ENCODE results near the gene ZBTB46.

The ZBTB46 gene

DNA sequence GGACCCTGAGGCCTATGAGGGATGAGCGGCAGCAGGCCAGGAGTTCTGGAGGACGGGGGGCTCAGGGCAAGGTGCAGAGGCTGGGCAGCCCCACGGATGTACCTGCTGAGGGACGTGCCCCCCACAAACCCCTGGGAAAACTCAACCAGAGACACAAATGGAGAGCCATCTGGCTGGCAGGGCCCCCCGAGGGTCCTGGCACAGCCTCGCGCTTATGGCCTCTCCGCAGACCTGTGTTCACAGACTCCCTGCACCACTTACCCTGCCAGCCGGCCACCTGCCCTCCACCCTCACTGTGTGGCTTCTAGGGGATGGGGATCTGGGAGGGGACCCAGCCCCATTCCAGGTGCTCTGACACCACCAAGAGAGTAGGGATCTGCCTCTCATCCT is 3.4 kb upstream of the ZBTB46 start:
- TF ChIP-seq, protein P1, sequence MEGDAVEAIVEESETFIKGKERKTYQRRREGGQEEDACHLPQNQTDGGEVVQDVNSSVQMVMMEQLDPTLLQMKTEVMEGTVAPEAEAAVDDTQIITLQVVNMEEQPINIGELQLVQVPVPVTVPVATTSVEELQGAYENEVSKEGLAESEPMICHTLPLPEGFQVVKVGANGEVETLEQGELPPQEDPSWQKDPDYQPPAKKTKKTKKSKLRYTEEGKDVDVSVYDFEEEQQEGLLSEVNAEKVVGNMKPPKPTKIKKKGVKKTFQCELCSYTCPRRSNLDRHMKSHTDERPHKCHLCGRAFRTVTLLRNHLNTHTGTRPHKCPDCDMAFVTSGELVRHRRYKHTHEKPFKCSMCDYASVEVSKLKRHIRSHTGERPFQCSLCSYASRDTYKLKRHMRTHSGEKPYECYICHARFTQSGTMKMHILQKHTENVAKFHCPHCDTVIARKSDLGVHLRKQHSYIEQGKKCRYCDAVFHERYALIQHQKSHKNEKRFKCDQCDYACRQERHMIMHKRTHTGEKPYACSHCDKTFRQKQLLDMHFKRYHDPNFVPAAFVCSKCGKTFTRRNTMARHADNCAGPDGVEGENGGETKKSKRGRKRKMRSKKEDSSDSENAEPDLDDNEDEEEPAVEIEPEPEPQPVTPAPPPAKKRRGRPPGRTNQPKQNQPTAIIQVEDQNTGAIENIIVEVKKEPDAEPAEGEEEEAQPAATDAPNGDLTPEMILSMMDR (IDR thresholded peaks at IDR 0.05; ENCODE audit: control insufficient read depth, extremely low read depth, insufficient read depth) = no peak
- DNase-seq (ENCODE audit: low read depth) = no peak
- no peak overlapping the region for H3K4me3 ChIP-seq (ENCODE audit: low read depth, low read length)

GRCh38 chr20:63833776-63834490 is 2.9 kb upstream of the ZBTB46 start:
- TF ChIP-seq, protein P1 (IDR thresholded peaks at IDR 0.05; ENCODE audit: control insufficient read depth, extremely low read depth, insufficient read depth) = no peak
- no peak for DNase-seq (ENCODE audit: low read depth)
- H3K4me3 ChIP-seq (ENCODE audit: low read depth, low read length) = no peak overlapping the region

- no peak for DNase-seq (ENCODE audit: low read depth)
- TF ChIP-seq, protein P1 (IDR thresholded peaks at IDR 0.05; ENCODE audit: control insufficient read depth, extremely low read depth, insufficient read depth) = no peak
- no peak overlapping the region for H3K4me3 ChIP-seq (ENCODE audit: low read depth, low read length)
Observed at GRCh38 chr20:63831993-63832686, 1.1 kb upstream of the ZBTB46 start.

DNA sequence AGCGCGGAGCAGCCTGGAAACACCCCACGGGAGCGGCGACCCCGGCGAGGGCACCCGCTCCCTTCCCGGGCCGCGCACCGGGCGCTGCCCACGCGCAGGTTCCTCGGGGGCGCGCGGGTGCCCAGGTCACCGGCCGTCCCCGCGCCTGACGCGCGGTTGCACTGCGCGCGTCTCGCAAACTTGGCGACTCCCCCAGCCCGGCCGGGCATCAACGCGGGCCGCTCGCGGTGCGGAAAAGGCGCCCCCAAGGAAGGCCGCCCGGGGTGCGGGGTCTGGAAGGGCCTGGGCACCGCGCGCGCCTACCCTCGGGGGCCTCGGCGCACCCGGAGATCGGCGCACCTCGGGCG is 555 bp upstream of the ZBTB46 start:
- TF ChIP-seq, protein P1 (IDR thresholded peaks at IDR 0.05; ENCODE audit: control insufficient read depth, extremely low read depth, insufficient read depth) = no peak
- H3K4me3 ChIP-seq (ENCODE audit: low read depth, low read length) = peak overlapping the region; percentile 33
- DNase-seq (ENCODE audit: low read depth) = no peak

DNA sequence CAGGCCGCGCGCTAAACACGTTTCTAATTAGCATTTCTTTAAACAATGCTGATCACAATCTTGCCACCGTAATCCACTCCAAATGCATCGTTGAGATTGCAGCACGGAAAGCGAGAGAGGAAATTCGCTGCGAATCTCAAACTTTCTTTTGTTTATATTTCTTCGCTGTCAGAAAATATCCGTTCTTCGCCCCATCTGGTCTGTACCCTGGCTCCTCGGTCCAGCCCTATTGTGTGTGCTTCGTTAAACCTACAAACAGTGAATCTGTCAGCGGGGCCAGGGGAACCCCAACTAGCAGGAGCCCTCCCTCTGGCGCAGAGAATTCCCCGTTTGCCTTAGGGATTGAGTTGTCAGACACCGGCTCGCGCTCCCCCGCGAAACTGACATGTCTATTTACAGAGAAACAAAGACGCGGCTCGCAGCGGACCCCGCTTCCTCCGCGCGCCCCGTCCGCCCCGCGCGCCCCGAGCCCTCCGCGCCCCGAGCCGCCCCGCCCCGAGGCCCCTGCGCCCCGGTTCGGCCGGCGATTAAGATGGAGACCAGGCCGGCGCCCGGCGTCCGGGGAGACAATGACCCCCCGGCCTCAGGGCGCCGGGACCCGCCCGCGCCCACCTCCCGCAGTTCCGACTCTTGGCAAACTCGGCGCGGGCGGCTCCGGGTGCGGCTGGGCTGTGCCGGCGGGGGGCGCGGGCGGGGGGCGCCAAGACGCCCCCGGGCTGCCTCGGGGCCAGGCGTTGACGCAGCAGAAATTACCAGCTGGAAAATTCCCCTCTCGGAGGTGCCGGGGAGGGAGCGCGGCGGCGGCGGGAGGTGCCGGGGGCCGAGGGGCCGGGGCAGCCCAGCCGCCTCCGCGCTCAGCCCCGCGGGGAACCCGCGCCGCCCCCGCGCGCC is 874 bp downstream of the ZBTB46 start:
- DNase-seq (ENCODE audit: low read depth) = no peak
- TF ChIP-seq, protein P1 (IDR thresholded peaks at IDR 0.05; ENCODE audit: control insufficient read depth, extremely low read depth, insufficient read depth) = no peak
- H3K4me3 ChIP-seq (ENCODE audit: low read depth, low read length) = no peak overlapping the region

DNA sequence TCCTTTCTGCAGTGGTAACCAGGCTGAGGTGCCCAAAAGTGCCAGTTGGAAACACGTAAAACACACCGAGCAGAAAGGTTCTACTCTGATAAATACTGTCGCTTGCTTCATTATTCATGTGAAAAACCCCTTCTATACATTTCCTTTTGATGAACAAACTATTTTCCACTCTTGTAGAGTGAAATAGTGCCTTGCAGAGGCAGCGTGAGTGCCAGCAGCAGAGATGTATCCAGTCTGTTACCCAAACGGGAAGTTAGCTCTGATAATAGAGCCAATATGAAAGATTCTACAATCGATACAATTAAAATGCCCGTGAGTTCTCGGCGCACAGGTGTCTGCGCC is 1.5 kb downstream of the ZBTB46 start:
- no peak overlapping the region for H3K4me3 ChIP-seq (ENCODE audit: low read depth, low read length)
- TF ChIP-seq, protein P1 (IDR thresholded peaks at IDR 0.05; ENCODE audit: control insufficient read depth, extremely low read depth, insufficient read depth) = no peak
- DNase-seq (ENCODE audit: low read depth) = no peak
